Motor neuron (in vitro differentiated cells): Measurements from ENCODE around the gene SLC39A11. TPM values are rescaled to one million over a fixed set of nuclear protein-coding genes. Genes with fewer than 3 reads are reported as not detected.

ENCODE experiments used
- ATAC-seq, 8 experiments: fragments of 200-7000 bp; cut with Tn5 transposase; replicated peaks in 6 of 8; 2 replicates each; pipeline ENCODE4 v1.8.0; 2021; ENCODE audit warnings: mild to moderate bottlenecking in 8 of 8, moderate library complexity in 8 of 8
- H3K27ac ChIP-seq, 2 donors: fragments of 250-450 bp; sonication (Bioruptor Pico); 2 replicates each; pipeline ENCODE4 v1.9.0; 2021; ENCODE audit warnings: antibody characterized with exemption in 2 of 2, mild to moderate bottlenecking in 2 of 2, moderate library complexity in 1 of 2
- H3K4me1 ChIP-seq, 2 donors: fragments of 250-450 bp; sonication (Bioruptor Pico); replicated peaks in 1 of 2; 2 replicates each; pipeline ENCODE4 v1.6.1; 2021; ENCODE audit warnings: antibody characterized with exemption in 2 of 2, mild to moderate bottlenecking in 2 of 2, moderate library complexity in 1 of 2
- H3K4me3 ChIP-seq, 5 donors: fragments of 250-450 bp; sonication (Bioruptor Pico); 2 replicates each; pipeline ENCODE4 v1.9.0; 2021; ENCODE audit warnings: antibody characterized with exemption in 5 of 5, mild to moderate bottlenecking in 5 of 5, moderate library complexity in 4 of 5
- WGBS, 10 experiments: fragments of 450-650 bp; shearing (Covaris generic); methylation state at CpG; one replicate each; pipeline ENCODE4 v1.0.0; 2022; 5-methylcytosine and 5-hydroxymethylcytosine counted together
- in situ Hi-C, 9 experiments: fragments of 400-800 bp; cut with MboI; loops; one replicate each; pipeline ENCODE4 v1.15.0; 2021; ENCODE audit warnings: low sequenced_read_pairs in 9 of 9, low pct_unique_long_range_greater_than_20kb in 2 of 9; ENCODE audit not compliant: unreplicated experiment in 9 of 9
- total RNA-seq, 8 experiments: library from RNA; unstranded; fragments of 300-600 nt; gene quantifications; 2 replicates each; pipeline versions ENCODE4 v1.2.3 to v1.2.4, GENCODE V29; 2022

SLC39A11 gene
- total RNA-seq, 8 experiments from 2014 or later: 5.3 to 27.3 (median 10.8) TPM

- peak in 1 of 8 experiments; percentile 78 for ATAC-seq
- WGBS, 10 experiments: 75 to 100% (median 90%) methylated on average over 1 to 6 of the region's 6 CpGs; no CpG with 5 or more reads in 2 of the 10 experiments
- Histone ChIP-seq H3K4me3 (no peak overlapping the region), H3K27ac (no peak overlapping the region), H3K4me1 (no peaks in the 10 kb centered on the region)
- in situ Hi-C loops: no loop called here
Measured at GRCh38 chr17:72870367-72870985, 222.0 kb downstream of the SLC39A11 start.

- ATAC-seq: peak in 1 of 8 experiments; percentile 59
- Histone ChIP-seq H3K27ac (no peak overlapping the region), H3K4me1 (no peaks in the 10 kb centered on the region), H3K4me3 (no peak overlapping the region)
- 3 to 100% (median 78%) methylated on average over 1 to 7 of the region's 7 CpGs for WGBS, 10 experiments
- in situ Hi-C loops: no loop called here
Measured at GRCh38 chr17:72869630-72870029, 222.9 kb downstream of the SLC39A11 start.

- no peak overlapping the region for H3K27ac ChIP-seq
- no peak overlapping the region for H3K4me3 ChIP-seq
- 80 to 100% (median 94%) methylated on average over 1 to 8 of the region's 8 CpGs; no CpG with 5 or more reads in 2 of the 10 experiments for WGBS, 10 experiments
- in situ Hi-C loops: no loop called here
- ATAC-seq: no peak
- peaks cover 15 to 26% of the 10 kb centered on the region in 2 donors for H3K4me1 ChIP-seq
Measured at GRCh38 chr17:72865954-72866353, 226.5 kb downstream of the SLC39A11 start.

- no peak overlapping the region for H3K27ac ChIP-seq
- in situ Hi-C loops: no loop called here
- ATAC-seq: peak in 2 of 8 experiments; percentile 14 to 51
- H3K4me3 ChIP-seq: no peak overlapping the region
- H3K4me1 ChIP-seq: peaks cover 15 to 26% of the 10 kb centered on the region in 2 donors
- WGBS, 10 experiments: 60 to 95% (median 85%) methylated on average over 2 to 8 of the region's 11 CpGs; no CpG with 5 or more reads in 2 of the 10 experiments
Measured at GRCh38 chr17:72863526-72864211, 228.8 kb downstream of the SLC39A11 start.

- peaks cover 15 to 26% of the 10 kb centered on the region in 2 donors for H3K4me1 ChIP-seq
- 20 to 65% (median 42%) methylated on average over 2 to 7 of the region's 7 CpGs for WGBS, 10 experiments
- ATAC-seq: peak in 1 of 8 experiments; percentile 37
- H3K27ac ChIP-seq: peak overlapping the region; percentile 20 to 39
- no peak overlapping the region for H3K4me3 ChIP-seq
- in situ Hi-C loops: no loop called here
Measured at GRCh38 chr17:72862276-72862999, 230.1 kb downstream of the SLC39A11 start.

GRCh38 chr17:72861811-72862210 is 230.7 kb downstream of the SLC39A11 start:
- in situ Hi-C loops: no loop called here
- peaks cover 15 to 26% of the 10 kb centered on the region in 2 donors for H3K4me1 ChIP-seq
- no peak overlapping the region for H3K4me3 ChIP-seq
- peak overlapping the region; percentile 20 to 39 for H3K27ac ChIP-seq
- no peak for ATAC-seq

GRCh38 chr17:72860778-72861177 is 231.7 kb downstream of the SLC39A11 start:
- H3K4me3 ChIP-seq: no peak overlapping the region
- peaks cover 15 to 26% of the 10 kb centered on the region in 2 donors for H3K4me1 ChIP-seq
- H3K27ac ChIP-seq: no peak overlapping the region
- 88 to 96% (median 95%) methylated on average over 3 to 5 of the region's 5 CpGs; no CpG with 5 or more reads in 3 of the 10 experiments for WGBS, 10 experiments
- in situ Hi-C loops: no loop called here
- no peak for ATAC-seq

GRCh38 chr17:72858826-72859495 is 233.5 kb downstream of the SLC39A11 start:
- no peak overlapping the region for H3K4me3 ChIP-seq
- peaks cover 15 to 26% of the 10 kb centered on the region in 2 donors for H3K4me1 ChIP-seq
- ATAC-seq: no peak
- H3K27ac ChIP-seq: no peak overlapping the region
- in situ Hi-C loops: no loop called here

- peak in 5 of 8 experiments; percentile 30 to 63 (median 56) for ATAC-seq
- Histone ChIP-seq H3K4me1 (peaks cover 10 to 17% of the 10 kb centered on the region in 2 donors), H3K27ac (no peak overlapping the region), H3K4me3 (no peak overlapping the region)
- in situ Hi-C loops: no loop called here
- 55 to 88% (median 70%) methylated on average over 1 to 14 of the region's 17 CpGs for WGBS, 10 experiments
Measured at GRCh38 chr17:72853440-72854415, 238.8 kb downstream of the SLC39A11 start.

GRCh38 chr17:72852277-72852938 is 240.1 kb downstream of the SLC39A11 start:
- WGBS, 10 experiments: 0 to 93% (median 78%) methylated on average over 1 to 5 of the region's 5 CpGs; no CpG with 5 or more reads in 5 of the 10 experiments
- in situ Hi-C loops: no loop called here
- Histone ChIP-seq H3K4me1 (peaks cover 10 to 17% of the 10 kb centered on the region in 2 donors), H3K27ac (no peak overlapping the region), H3K4me3 (no peak overlapping the region)
- ATAC-seq: peak in 4 of 8 experiments; percentile 46 to 98 (median 89)

GRCh38 chr17:72850410-72851118 is 241.9 kb downstream of the SLC39A11 start:
- peak in 5 of 8 experiments; percentile 83 to 96 (median 85) for ATAC-seq
- WGBS, 10 experiments: 25 to 94% (median 72%) methylated on average over 2 to 9 of the region's 10 CpGs
- no peak overlapping the region for H3K4me3 ChIP-seq
- in situ Hi-C loops: no loop called here
- peak overlapping the region in 1 of 2 donors; percentile 40 for H3K27ac ChIP-seq
- H3K4me1 ChIP-seq: peaks cover 10 to 17% of the 10 kb centered on the region in 2 donors
